ENCODE results near the gene SPACA9. TPM values are rescaled to one million over a fixed set of nuclear protein-coding genes. Genes with fewer than 3 reads are reported as not detected.

Gene SPACA9
- polyA plus RNA-seq, 2 donors, result 6.3 to 6.5 TPM

DNA sequence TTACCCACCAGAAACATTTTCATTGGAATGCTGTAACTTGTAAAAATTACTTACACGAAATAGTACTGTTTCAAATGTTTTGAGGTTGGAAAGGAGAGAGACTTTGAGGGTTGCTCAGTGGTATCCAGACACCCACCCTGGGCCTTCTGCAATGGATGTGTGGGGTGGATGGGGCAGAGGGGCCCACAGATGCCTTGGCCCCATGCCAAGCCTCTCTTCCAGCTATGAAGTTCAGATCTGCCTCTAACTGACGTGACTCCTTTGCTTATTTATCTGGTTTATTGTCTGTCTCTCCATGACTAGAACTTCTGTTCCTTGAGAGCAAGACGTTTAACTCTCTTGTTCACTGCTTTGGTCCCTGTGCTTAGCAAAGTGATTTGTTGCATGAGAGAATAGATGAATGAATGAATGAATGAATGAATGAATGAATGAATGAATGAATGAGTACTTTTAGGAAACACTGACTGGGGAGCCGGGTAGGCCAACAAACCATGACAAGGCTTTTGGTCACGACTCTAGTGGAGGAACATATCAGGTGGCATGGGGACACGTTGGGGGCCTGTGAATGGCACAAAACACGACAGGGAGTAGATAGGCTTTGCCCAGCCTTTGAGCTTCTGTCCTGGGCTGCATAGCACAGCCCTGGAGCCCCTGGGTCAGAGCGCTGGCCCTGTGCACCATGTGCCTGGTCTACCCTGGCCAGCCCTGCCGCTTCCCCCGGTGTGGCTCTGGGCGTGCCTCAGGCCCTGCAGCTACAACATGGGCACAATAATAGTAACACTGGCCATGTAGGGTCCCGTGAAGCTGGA is 32.4 kb upstream of the SPACA9 start:
- Histone ChIP-seq H3K4me3 (ENCODE audit: low read depth in 1 of 2, low read length in 2 of 2) (no peak overlapping the region), H3K4me1 (ENCODE audit: control insufficient read depth in 2 of 2, insufficient read depth in 2 of 2, low read length in 1 of 2) (no peaks in the 10 kb centered on the region), H3K27me3 (ENCODE audit: control insufficient read depth in 1 of 2, insufficient read depth in 2 of 2, low read length in 2 of 2) (no peaks in the 10 kb centered on the region), H3K9me3 (ENCODE audit: control insufficient read depth in 2 of 2, insufficient read depth in 1 of 2, low read depth in 1 of 2, low read length in 1 of 2) (no peaks in the 10 kb centered on the region), H3K36me3 (ENCODE audit: control insufficient read depth in 2 of 2, insufficient read depth in 2 of 2, low read length in 1 of 2) (no peaks in the 10 kb centered on the region), H3K27ac (ENCODE audit: low read depth in 2 of 2, low read length in 1 of 2) (no peak overlapping the region)
- WGBS, 2 donors, result 84 to 85% methylated on average over 12 of the region's 12 CpGs

DNA sequence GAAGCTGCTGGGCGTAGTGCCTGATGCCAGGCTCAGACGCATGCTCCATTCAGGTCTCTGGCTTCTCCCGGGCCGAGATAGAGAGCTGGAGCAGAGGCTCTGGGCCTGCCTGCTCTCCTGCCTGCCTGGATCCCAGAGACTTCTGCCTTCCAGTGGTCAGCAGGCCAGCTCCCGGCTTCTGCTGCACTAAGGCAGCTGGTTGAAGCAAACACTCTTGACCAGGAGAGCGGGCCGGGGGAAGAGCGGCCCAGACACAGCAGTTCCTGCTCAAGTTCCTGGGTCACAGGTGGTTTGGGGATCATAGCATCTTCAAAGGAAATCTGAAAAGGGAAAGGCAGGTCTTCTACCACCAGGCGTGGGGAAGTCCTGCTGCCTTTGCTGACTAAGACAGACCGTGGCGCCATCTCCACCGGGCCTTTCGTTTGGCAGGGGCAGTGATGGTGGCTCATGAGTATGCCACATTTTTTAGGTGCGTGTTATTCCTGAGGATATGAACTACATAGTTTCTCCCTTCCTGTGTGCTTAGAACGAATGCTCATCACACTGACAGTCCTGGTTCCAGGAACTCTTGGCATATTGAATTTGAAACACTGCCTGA is 31.7 kb upstream of the SPACA9 start:
- Histone ChIP-seq H3K4me1 (ENCODE audit: control insufficient read depth in 2 of 2, insufficient read depth in 2 of 2, low read length in 1 of 2) (no peaks in the 10 kb centered on the region), H3K27me3 (ENCODE audit: control insufficient read depth in 1 of 2, insufficient read depth in 2 of 2, low read length in 2 of 2) (no peaks in the 10 kb centered on the region), H3K36me3 (ENCODE audit: control insufficient read depth in 2 of 2, insufficient read depth in 2 of 2, low read length in 1 of 2) (no peaks in the 10 kb centered on the region), H3K27ac (ENCODE audit: low read depth in 2 of 2, low read length in 1 of 2) (no peak overlapping the region), H3K4me3 (ENCODE audit: low read depth in 1 of 2, low read length in 2 of 2) (no peak overlapping the region), H3K9me3 (ENCODE audit: control insufficient read depth in 2 of 2, insufficient read depth in 1 of 2, low read depth in 1 of 2, low read length in 1 of 2) (no peaks in the 10 kb centered on the region)
- WGBS, 2 donors, result 89 to 90% methylated on average over 15 of the region's 15 CpGs

DNA sequence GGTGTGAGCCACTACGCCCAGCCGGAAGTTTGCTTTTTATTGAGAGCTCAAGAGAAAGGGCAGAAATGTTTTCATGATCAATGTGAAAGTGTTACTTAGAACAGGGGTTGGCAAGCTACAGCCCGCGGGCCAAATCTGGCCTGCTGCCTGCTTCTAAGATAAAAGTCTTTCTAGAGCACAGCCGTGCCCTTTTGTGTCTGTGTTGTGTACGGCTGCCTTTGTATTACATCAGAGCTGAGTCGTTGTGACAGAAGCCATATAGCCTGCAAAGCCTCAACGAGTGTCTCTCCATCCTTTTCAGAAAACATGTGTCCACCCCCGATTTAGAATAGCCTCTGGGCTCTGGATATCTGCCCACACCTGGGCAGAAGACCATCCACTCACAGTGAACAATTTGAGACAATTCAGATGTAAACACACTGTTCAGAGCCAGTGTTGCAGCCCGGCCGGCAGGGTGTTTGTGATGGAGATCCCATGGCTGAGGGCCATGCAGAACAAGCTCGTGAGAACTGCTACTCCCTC is 29.5 kb upstream of the SPACA9 start:
- Histone ChIP-seq H3K27me3 (ENCODE audit: control insufficient read depth in 1 of 2, insufficient read depth in 2 of 2, low read length in 2 of 2) (no peaks in the 10 kb centered on the region), H3K9me3 (ENCODE audit: control insufficient read depth in 2 of 2, insufficient read depth in 1 of 2, low read depth in 1 of 2, low read length in 1 of 2) (no peaks in the 10 kb centered on the region), H3K36me3 (ENCODE audit: control insufficient read depth in 2 of 2, insufficient read depth in 2 of 2, low read length in 1 of 2) (no peaks in the 10 kb centered on the region), H3K4me3 (ENCODE audit: low read depth in 1 of 2, low read length in 2 of 2) (no peak overlapping the region), H3K27ac (ENCODE audit: low read depth in 2 of 2, low read length in 1 of 2) (peak overlapping the region; percentile 0 to 12), H3K4me1 (ENCODE audit: control insufficient read depth in 2 of 2, insufficient read depth in 2 of 2, low read length in 1 of 2) (peaks cover 0 to under 1% of the 10 kb centered on the region in 2 donors)
- WGBS, 2 donors, result 33 to 35% methylated on average over 12 of the region's 12 CpGs

DNA sequence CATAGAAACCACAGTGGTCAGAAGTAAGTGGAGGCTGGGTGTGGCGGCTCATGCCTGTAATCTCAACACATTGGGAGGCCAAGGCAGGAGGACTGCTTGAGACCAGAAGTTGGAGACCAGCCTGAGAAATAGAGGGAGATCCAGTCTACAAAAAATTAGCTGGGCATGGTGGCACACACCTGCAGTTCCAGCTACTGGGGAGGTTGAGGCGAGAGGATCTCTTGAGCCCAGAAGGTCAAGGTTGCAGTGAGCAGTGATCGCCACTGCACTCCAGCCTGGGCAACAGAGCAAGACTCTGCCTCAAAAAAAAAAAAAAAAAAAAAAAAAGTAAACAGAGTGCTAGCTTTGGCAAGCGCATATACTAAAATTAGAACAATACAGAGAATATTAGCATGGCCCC is 25.2 kb upstream of the SPACA9 start:
- Histone ChIP-seq H3K4me1 (ENCODE audit: control insufficient read depth in 2 of 2, insufficient read depth in 2 of 2, low read length in 1 of 2) (peaks cover 0 to 9% of the 10 kb centered on the region in 2 donors), H3K27ac (ENCODE audit: low read depth in 2 of 2, low read length in 1 of 2) (no peak overlapping the region), H3K36me3 (ENCODE audit: control insufficient read depth in 2 of 2, insufficient read depth in 2 of 2, low read length in 1 of 2) (no peaks in the 10 kb centered on the region), H3K9me3 (ENCODE audit: control insufficient read depth in 2 of 2, insufficient read depth in 1 of 2, low read depth in 1 of 2, low read length in 1 of 2) (no peaks in the 10 kb centered on the region), H3K27me3 (ENCODE audit: control insufficient read depth in 1 of 2, insufficient read depth in 2 of 2, low read length in 2 of 2) (no peaks in the 10 kb centered on the region), H3K4me3 (ENCODE audit: low read depth in 1 of 2, low read length in 2 of 2) (no peak overlapping the region)
- WGBS, 2 donors, result 89 to 95% methylated on average over 4 of the region's 4 CpGs

DNA sequence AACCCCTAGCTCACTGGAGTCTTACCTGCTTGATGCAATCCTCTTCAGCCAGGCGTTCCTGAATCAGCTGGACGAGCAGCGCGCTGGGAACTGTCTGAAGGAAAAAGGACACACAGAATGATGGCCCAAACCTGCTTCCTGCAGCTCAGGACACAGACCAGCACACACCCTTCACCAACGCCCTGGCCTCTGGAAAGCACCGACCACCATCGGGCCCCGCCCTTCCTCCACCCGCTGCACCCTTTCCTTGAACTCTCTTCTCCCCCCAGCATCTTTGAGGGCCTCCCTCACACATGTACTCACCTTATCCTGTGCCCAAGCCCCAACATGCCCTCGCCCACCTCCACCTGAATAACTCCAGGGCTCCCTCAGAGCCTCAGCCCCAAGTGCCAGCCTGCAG is 23.9 kb upstream of the SPACA9 start:
- 49 to 70% methylated on average over 10 of the region's 10 CpGs for WGBS, 2 donors

DNA sequence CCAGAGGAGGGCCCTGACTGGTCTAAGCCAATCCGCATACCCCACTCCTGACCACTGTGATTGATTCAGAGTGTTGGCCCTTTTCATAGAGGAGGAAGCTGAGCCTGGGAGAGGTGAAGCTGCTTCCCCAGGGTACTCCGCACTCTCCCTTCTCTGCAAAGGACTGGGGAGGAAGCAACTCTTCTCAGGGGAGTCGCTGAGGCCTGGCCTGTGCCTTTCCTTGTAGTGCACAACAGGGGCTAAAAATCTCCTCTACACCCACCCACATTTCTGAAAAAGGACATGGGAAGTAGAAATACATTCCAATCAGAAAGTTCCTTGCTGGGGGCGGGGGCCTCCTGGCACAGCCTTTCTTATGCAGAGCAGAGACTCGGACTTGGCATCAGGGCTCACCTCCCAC is 22.8 kb upstream of the SPACA9 start:
- Histone ChIP-seq H3K9me3 (ENCODE audit: control insufficient read depth in 2 of 2, insufficient read depth in 1 of 2, low read depth in 1 of 2, low read length in 1 of 2) (no peaks in the 10 kb centered on the region), H3K4me3 (ENCODE audit: low read depth in 1 of 2, low read length in 2 of 2) (no peak overlapping the region), H3K27ac (ENCODE audit: low read depth in 2 of 2, low read length in 1 of 2) (no peak overlapping the region), H3K27me3 (ENCODE audit: control insufficient read depth in 1 of 2, insufficient read depth in 2 of 2, low read length in 2 of 2) (no peaks in the 10 kb centered on the region), H3K36me3 (ENCODE audit: control insufficient read depth in 2 of 2, insufficient read depth in 2 of 2, low read length in 1 of 2) (no peaks in the 10 kb centered on the region), H3K4me1 (ENCODE audit: control insufficient read depth in 2 of 2, insufficient read depth in 2 of 2, low read length in 1 of 2) (peaks cover 0 to 9% of the 10 kb centered on the region in 2 donors)
- 86 to 93% methylated on average over 5 of the region's 5 CpGs for WGBS, 2 donors

More for the DNA sequence above, 23.9 kb upstream of the SPACA9 start:
- Histone ChIP-seq H3K4me1 (ENCODE audit: control insufficient read depth in 2 of 2, insufficient read depth in 2 of 2, low read length in 1 of 2) (peaks cover 0 to 9% of the 10 kb centered on the region in 2 donors), H3K27ac (ENCODE audit: low read depth in 2 of 2, low read length in 1 of 2) (no peak overlapping the region), H3K36me3 (ENCODE audit: control insufficient read depth in 2 of 2, insufficient read depth in 2 of 2, low read length in 1 of 2) (no peaks in the 10 kb centered on the region), H3K4me3 (ENCODE audit: low read depth in 1 of 2, low read length in 2 of 2) (no peak overlapping the region), H3K27me3 (ENCODE audit: control insufficient read depth in 1 of 2, insufficient read depth in 2 of 2, low read length in 2 of 2) (no peaks in the 10 kb centered on the region), H3K9me3 (ENCODE audit: control insufficient read depth in 2 of 2, insufficient read depth in 1 of 2, low read depth in 1 of 2, low read length in 1 of 2) (no peaks in the 10 kb centered on the region)

DNA sequence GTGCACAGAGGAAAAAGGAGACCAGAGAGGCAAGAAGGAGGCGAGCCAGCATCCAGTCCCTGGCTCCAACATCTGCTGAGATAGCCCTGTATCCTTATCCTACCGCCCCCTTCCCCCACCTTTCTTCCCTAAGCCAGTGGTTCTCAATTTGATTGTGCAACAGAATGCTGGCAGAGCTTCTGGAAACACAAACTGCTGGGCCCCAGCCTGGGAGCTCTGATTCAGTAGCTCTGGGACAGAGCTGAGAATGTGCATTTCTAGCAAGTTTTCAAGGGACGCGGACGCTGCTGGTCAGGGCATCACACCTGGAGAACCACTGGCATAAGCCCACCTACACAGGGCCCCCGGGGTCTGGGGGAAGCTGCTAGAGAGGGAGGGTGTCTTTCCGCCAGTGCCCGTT is 21.7 kb upstream of the SPACA9 start:
- H3K36me3 ChIP-seq (ENCODE audit: control insufficient read depth in 2 of 2, insufficient read depth in 2 of 2, low read length in 1 of 2), result no peaks in the 10 kb centered on the region
- peaks cover 0 to 9% of the 10 kb centered on the region in 2 donors for H3K4me1 ChIP-seq (ENCODE audit: control insufficient read depth in 2 of 2, insufficient read depth in 2 of 2, low read length in 1 of 2)
- WGBS, 2 donors, result 53 to 59% methylated on average over 8 of the region's 8 CpGs
- H3K9me3 ChIP-seq (ENCODE audit: control insufficient read depth in 2 of 2, insufficient read depth in 1 of 2, low read depth in 1 of 2, low read length in 1 of 2), result no peaks in the 10 kb centered on the region
- no peak overlapping the region for H3K4me3 ChIP-seq (ENCODE audit: low read depth in 1 of 2, low read length in 2 of 2)
- H3K27ac ChIP-seq (ENCODE audit: low read depth in 2 of 2, low read length in 1 of 2), result peak overlapping the region in 1 of 2 donors; percentile 58
- H3K27me3 ChIP-seq (ENCODE audit: control insufficient read depth in 1 of 2, insufficient read depth in 2 of 2, low read length in 2 of 2), result no peaks in the 10 kb centered on the region

DNA sequence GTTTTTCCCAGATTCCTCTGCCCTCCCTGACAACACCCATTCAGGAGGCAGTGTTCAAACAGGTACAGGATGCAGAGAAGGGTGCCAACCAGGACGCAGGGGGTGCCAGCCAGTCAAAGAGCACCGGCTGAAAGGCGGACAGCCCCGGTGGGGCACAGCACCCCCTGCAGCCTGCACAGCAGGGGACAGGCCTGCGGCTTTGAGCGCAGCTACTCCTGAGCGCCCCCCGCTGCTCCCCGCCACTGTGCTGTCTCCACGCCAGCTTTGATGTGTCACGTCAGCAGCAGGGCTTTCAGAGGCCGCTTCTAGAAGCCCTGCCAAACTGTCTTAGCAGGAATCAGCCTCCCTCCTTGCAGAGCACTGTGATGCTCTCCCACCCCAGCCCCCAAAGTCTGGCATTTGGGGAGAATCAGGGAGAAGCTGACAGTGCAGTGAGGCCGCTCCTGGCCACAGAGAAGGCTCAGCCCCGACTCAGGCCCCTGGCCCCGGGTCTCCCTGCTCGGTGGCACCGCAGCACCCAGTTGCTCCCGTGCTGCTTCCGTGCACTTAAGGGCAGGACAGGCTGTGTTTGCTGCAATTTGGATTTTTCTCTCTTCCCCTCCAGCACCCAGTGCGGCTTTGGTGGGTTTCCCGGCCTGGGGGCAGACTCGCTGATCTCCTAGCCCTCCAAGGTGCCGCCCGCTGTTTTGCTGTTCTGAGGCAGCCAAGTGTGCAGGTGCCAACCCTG is 20.9 kb upstream of the SPACA9 start:
- Histone ChIP-seq H3K4me1 (ENCODE audit: control insufficient read depth in 2 of 2, insufficient read depth in 2 of 2, low read length in 1 of 2) (peaks cover 0 to 9% of the 10 kb centered on the region in 2 donors), H3K9me3 (ENCODE audit: control insufficient read depth in 2 of 2, insufficient read depth in 1 of 2, low read depth in 1 of 2, low read length in 1 of 2) (no peaks in the 10 kb centered on the region), H3K4me3 (ENCODE audit: low read depth in 1 of 2, low read length in 2 of 2) (no peak overlapping the region), H3K27ac (ENCODE audit: low read depth in 2 of 2, low read length in 1 of 2) (peak overlapping the region in 1 of 2 donors; percentile 58), H3K36me3 (ENCODE audit: control insufficient read depth in 2 of 2, insufficient read depth in 2 of 2, low read length in 1 of 2) (no peaks in the 10 kb centered on the region), H3K27me3 (ENCODE audit: control insufficient read depth in 1 of 2, insufficient read depth in 2 of 2, low read length in 2 of 2) (no peaks in the 10 kb centered on the region)
- 44 to 61% methylated on average over 24 of the region's 24 CpGs for WGBS, 2 donors

DNA sequence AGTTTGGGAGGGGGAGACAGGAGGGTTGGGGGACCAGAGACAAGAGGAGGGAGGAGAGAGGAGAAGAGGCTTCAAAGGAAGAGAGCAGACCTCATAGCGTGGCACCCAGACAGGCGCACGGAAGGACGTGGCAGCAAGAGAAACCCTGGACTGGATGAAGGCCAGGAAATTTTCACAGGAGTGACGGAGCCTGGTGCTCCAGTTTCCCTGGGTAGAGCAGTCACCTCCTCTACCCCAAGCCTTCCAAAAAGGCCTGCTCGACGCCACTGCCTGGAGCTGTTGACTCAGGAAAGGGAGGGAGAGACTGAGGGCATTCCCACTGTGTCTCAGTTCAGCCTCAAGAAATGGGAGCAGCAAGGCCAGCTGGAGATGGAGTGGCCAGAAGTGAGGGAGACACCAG is 19.9 kb upstream of the SPACA9 start:
- peaks cover 0 to 9% of the 10 kb centered on the region in 2 donors for H3K4me1 ChIP-seq (ENCODE audit: control insufficient read depth in 2 of 2, insufficient read depth in 2 of 2, low read length in 1 of 2)
- no peak overlapping the region for H3K27ac ChIP-seq (ENCODE audit: low read depth in 2 of 2, low read length in 1 of 2)
- WGBS, 2 donors, result 45 to 60% methylated on average over 7 of the region's 7 CpGs
- no peaks in the 10 kb centered on the region for H3K36me3 ChIP-seq (ENCODE audit: control insufficient read depth in 2 of 2, insufficient read depth in 2 of 2, low read length in 1 of 2)
- H3K4me3 ChIP-seq (ENCODE audit: low read depth in 1 of 2, low read length in 2 of 2), result no peak overlapping the region
- H3K9me3 ChIP-seq (ENCODE audit: control insufficient read depth in 2 of 2, insufficient read depth in 1 of 2, low read depth in 1 of 2, low read length in 1 of 2), result no peaks in the 10 kb centered on the region
- H3K27me3 ChIP-seq (ENCODE audit: control insufficient read depth in 1 of 2, insufficient read depth in 2 of 2, low read length in 2 of 2), result no peaks in the 10 kb centered on the region

All from esophagus (tissue), 2 donors.